HG02798 (cell line): ENCODE results near the gene GLI3.
"Not testable (repeated sequence)": the region's sequence is repeated elsewhere in the genome, so short reads cannot be mapped to it uniquely, and the experiment has no call there.

Source experiments
- ATAC-seq: cut with Tn5 transposase; IDR thresholded peaks from one replicate; pipeline ENCODE4 v1.9.1; 2021; ENCODE audit warnings: mild to moderate bottlenecking; ENCODE audit not compliant: unreplicated experiment, poor library complexity

Gene GLI3

DNA sequence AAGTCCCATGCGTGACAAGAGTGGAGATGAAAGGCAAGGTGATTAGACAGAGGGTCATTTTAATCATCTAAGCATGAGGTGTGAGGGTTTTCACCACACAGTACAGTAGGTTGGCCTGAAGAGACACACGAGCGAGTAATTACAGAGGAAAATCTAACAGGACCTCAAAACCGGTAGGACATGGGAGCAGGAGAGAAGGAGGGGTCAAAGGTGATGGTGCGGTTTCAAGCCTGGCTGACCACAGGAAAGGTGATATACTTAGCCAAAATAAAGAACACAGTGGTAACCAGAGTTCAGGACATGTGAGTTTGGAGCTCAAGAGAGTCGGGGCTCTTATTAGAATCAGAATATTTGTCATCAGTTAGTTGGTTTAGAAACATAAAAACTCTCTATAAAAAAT is 20.0 kb downstream of the GLI3 start:
- ATAC-seq, result no peak

DNA sequence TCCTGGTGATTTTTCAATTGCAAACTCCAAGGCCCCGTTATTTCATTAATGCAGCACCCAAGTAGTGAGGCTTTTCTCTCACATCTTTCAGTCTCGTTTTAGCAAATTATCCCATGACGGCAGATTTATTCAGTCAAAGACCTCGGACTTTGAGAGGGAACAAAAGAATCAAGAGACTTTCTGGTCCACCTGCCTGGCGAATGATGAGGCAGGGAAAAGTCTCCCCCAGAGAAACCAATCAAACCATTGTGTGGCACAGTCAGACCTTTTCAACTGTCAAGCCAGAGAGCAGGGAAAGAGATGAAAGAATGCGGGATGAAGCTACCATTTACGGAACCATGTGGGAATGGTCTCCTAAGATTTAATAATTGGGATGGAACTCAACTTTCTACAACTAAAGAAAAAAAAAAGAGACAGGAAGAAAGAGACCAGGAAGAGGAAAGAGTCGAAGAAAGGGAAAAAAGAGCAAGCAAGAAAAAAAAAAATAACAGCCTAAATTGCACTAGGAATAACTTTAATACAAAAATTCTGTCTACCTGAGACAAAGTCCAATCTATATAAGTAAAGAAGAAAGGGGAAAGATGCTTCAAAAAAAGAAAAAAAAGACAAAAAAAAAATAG is 22.8 kb downstream of the GLI3 start:
- no peak for ATAC-seq

DNA sequence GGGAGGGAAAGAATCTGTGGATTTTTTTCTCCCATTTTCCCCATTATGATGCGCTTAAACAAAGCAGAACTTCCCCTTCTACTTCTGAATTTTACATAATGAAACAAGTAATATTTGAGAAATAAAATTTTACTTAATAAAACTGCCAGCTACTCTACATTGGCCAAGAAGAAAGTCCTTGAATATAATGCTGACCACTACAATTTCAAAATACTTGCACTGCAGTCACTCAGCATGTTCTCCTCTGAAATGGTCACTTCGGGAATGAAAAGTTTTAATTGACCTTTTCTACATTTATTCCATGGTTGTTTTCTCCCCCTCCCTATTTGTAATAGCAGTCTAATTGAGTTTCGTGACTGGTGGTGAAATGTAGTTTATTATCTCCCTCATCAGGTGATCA is 23.9 kb downstream of the GLI3 start:
- no peak for ATAC-seq

DNA sequence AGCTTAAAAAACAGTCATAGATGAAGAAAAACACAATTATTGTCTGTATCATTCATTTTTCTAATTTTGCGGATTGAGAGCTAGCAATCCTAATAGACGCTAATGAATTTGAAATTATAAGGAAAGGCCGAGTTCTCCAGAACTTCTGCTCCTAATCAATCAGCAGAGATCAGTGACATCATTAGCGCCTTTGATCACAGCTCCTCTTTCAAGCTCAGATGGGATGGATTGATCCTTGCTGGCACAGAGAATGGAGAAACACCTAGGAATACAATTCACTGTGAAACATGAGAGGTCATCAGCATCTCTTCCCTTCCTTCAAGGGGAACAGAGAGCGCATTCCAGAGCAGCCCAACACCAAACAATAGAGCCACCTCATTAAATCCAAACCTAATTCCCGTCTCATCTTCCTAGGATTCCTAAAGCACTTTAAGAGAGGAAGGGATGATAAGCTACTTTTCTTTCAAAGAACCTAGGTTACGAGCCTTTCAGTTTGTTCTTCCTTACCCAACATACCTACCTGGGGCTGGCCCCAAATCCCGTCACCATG is 24.4 kb downstream of the GLI3 start:
- no peak for ATAC-seq

DNA sequence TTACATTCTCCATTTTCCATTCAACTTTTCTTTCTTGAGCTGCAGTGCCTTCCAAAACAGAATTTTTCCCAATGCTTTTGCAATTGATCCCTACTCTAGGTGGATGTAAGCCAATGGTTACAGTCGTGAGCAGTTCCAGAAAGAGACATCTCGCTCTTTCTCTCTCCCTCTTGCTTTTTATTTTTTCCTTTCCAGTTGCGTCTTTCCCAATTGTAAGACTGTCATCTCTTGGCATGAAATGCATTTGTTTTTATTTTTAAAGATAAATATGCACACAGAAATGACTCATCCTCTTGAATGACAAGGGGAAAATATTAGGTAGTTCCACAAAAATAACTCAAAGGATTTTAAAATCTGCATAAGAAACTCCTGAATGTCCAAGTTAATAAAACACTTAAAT is 25.1 kb downstream of the GLI3 start:
- no peak for ATAC-seq

DNA sequence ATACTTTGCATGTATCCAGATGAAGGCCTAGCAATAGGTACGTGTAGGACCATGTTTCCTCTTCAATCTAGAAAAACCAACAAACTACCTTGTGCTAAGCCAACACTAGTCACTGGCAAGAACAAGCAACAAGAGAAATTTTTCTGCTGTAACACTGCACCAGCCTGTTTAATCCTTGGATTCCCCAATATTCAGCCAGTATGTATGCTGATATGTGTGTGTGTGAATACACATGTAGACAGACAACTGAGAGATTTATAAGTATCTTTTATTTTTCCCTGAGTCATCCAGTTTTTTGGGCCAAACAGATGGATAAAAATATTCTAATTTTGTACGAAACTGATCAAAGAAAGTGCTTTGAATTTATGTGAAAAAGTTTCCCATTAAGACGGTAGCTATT is 26.2 kb downstream of the GLI3 start:
- ATAC-seq, result no peak

DNA sequence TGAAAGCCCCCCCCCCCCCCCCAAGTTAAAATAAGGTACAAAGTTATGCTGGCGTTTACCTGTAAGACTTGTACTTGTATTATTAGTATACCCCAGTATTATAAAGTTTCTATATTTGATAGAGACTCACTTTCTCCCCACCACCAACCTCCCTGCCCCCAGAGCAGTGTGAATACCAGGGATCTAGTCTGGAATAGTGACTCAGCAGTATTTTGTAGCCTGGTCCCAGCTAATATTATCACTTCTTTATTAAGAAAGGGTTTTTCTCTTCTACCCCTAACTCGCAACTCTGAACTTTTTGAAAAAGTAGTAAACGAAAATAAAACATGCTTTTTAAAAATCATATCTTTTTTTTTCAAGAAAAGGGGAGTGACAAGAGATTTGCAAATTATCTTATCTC is 26.7 kb downstream of the GLI3 start:
- ATAC-seq, result no peak

DNA sequence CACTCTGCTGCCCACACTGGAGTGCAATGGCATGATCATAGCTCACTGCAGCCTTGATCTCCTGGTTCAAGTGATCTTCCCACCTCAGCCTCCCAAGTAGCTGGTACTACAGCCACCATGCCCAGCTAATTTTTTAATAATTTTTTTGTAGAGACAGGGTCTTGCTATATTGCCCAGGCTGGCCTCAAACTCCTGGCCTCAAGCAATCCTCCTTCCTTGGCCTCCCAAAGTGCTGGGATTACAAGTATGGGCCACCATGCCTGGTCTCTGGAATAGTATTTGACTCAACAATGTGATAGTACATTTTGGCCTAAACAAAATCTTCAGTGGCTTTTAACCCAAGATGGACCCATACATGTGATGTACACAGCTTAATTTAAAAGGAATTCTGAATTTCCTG is 27.9 kb downstream of the GLI3 start:
- ATAC-seq, result not testable (repeated sequence)

DNA sequence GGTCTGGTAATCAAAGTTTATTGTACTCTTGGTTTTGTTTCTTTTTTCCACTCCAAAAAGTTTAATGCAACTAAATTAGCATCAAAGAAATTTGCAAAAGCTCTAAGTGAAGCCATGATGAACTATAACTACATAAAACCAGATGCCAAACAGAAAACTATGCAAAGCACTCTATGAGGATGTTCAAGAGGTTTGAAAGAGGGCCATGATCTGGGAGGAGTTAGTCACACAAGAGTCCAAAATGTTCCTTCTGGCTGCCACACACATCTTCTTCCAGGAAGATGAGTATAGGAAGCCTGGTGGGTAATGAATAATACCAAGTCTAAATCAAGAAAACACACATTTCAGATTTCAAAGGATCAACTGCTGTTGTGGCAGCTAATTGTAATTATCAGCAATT is 28.4 kb downstream of the GLI3 start:
- no peak for ATAC-seq

DNA sequence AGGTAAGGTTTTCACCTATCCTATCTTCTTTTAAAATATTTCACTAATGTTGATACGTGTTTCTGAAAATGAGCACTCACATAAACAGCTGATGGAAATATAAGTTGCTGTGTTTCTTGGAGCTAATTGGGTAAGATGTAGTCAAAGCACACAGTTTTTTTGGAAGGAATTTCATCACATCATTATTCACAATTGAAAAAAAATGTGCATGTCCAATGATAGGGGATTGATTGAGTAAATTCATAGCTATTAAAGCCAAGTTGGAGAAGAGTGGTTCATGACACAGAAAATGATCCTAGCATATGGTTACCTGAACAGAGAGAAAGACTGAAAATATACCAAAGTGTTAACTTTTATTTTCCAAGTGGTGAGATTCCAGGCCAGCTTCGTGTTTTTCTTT is 29.6 kb downstream of the GLI3 start:
- ATAC-seq, result no peak

DNA sequence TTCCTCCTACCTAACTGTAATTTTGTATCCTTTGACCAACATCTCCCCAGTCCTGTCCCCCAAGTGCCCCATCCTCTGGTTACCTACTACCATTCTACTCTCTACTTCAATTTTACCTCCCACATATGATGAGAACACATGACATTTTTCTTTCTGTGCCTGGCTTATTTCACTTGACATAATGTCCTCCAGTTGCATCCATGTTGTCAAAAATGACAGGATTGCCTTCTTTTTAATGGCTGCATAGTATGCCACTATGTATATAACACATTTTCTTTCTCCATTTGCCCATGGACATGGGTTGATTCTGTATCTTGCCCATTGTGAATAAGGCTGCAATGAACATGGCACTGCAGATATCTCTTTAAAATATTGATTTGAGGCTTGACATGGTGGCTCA is 33.7 kb downstream of the GLI3 start:
- no peak for ATAC-seq

DNA sequence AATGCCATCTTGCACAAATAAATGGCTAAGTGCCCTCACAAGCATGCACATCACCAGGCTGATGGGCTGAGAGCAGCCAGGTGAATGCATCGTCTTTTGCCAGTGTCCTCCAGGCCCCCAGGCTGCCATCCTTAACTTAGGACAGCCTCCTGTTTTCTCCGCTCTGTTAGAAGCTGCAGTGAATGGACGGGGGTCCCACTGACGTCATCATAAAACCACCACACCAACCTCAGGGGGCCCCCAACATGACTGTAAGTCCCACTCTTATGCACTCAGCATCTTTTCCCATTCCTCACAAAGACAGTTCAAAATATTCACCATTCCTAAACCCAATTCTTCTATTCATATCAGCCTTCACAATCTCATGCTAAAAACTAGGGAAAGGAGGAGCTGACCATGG is 34.4 kb downstream of the GLI3 start:
- ATAC-seq, result no peak

DNA sequence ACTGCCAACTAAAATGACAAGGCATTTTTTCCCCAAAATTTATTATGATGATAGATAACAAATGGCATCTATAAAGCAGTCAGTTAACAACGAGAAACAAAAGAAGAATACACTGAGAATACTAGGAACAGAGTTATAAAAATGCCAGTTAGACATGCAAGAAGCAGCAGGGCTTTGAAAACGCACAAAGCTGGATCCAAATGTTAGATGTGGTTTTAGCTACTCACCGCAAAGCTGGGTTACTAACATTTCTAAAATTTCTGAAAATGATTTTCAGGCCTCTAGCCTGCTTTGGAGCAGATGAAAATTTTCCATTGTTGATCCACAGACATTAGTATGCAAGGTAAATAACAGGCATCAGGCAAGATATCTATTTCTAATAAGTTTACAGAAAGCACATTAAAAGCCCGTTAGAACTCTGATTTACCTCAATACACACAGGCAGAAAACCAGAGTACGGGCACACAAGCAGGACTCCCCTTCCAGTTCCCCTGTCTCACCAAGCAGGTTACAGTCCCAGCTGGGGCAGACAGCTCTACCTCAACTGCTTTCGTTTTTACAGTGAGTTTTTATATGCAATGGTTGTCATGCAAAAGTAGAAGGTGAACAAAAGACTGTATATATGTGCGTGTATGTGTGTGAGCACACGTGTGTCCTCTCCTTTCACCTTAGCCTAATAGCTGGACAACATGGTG is 37.9 kb downstream of the GLI3 start:
- no peak for ATAC-seq

DNA sequence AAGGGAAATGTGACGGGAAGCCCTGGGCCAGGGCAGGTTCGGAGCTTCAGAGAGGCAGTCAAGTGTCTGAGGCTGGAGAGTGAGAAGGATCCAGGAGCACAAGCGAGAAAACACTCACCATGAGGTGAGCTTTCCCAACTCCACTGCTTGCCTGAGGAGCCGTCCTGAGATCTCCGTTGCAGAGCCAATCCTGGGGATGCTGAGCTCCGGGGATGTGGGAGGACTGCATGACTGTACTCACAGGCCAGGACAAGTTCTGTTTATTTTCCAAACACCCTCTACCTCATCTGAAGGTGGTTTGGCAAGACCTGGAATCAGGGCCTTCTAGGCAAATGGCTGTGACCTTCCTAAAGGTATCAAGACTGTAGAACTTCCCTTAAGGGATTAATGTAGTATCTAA is 38.7 kb downstream of the GLI3 start:
- no peak for ATAC-seq

DNA sequence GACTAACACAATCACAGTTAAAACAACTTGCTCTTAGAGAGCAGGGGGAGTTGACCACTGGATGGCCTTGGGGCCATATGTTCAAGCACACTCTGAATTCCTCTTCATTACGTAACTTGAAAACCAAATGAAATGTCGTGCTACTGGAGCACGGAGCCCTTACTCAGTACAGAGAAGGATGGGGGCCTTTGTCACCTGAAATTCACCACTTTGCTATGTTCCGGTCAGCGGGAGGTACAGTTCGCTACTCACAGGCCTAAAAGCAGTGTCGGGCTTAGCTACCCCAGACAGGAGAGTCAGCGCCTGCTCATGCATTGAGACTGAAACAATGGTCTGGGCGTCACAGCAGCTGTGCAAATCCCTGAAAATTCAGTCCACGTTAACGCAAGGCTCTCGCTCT is 39.6 kb downstream of the GLI3 start:
- ATAC-seq, result no peak

DNA sequence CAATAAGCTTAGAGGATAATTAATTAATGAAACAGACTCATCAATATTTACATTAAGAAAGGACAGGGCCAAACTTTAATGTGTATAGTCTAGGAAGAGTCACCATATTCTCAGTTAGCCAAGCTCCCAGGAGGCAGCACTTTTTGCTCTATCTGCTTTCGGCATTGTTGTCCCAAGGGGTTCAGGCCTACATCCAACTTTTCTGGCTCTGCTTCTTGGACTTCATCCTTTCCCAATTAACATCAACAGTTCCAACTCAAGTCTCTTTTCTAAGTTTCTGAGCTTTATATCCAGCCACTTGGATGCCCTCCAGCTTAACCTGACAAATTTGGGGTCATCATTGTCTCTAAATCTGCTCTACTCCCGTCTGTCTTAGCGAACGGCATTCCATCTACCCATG is 42.8 kb downstream of the GLI3 start:
- ATAC-seq, result no peak

DNA sequence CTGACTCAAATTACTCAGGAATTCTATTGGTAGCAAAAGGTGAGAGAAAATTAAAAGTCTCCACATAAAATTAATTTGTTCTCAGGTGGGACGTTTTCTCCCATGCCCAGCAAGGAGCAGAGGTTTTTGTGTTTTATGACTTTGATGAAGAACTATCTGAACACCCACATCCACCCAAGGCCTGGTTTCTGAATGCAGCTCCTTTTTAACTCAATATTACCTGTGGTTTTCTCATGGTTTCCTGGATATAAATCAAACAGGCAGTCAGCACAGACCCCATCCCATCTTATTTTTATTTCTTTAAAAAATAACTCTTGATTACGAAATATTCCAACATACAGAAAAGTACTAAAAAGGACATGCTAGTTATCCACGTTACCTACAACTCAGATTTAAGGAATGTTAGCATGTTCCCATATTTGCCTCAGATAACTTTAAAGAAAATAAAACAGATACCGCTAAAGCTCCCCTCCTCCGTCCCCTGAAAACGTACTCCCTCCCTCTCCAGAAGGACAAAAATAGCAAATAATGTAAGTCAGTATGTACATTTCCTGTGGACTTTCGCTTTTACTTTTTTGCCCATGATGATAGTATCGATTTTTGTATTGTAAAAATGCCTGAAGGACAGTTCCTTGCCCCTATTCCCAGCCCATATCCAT is 43.4 kb downstream of the GLI3 start:
- ATAC-seq, result no peak

DNA sequence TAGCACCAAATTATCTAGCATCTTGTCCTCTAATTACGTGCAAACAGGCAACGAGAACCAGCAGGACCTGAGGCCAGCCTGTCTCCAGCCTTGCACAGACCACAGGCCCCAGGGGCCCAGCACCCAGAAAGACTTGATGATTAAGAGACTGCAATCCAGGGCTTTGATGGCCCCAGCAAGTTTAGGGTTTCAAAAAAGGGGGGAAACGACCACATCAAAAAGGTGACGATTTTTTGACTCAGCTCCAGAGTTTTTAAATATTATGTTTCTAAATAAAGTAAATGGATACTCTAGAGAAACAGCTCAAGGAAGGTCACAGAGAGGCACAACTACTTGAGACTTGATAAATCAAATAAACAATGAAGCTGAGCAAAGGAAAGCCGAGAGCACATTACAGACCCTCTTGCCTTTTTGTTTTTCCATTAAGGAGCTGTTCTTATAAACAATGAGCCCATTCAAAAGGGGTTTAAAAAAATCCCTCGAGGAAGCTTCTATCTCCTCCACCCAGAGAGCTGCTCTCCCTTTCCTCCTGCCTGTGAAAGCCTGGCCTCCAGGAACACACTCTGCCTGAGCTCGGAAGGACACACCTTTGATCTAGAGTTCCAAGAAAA is 44.1 kb downstream of the GLI3 start:
- no peak for ATAC-seq

DNA sequence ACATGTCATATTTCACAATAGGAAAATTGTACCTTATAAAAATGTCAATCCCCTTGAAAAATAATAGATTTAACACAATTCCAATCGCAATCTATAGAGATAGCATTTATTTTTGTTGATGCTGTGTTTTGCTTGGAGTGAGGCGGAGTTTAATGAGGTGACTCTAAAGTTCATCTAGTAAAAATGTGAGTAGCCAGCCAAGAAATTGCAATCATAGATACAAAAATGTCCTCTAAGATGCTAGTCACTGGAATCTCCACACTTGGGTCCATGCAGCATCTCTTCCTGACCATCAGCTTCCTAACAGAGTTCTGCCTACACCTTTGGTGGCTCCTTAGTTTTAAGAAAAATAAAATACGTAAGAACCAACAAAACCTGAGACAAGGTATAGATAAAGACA is 44.9 kb downstream of the GLI3 start:
- no peak for ATAC-seq

DNA sequence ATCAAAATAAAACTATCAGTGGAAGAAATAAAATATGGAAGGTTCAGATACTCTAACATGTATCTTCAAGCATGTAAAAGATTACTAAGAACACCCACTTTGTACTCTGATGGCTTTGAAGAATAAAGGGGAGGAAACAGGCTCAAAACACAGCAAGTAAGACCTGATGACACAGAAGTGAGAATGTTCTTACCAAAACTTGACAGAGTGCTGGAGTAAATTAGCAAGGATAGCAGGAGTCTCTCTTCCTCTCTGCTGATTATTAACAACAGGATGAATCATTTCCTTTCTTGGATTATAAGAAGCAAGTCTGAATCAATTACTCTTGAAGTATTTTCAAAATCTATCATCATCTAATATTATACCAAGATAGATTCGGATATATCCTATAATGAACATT is 47.5 kb downstream of the GLI3 start:
- no peak for ATAC-seq

DNA sequence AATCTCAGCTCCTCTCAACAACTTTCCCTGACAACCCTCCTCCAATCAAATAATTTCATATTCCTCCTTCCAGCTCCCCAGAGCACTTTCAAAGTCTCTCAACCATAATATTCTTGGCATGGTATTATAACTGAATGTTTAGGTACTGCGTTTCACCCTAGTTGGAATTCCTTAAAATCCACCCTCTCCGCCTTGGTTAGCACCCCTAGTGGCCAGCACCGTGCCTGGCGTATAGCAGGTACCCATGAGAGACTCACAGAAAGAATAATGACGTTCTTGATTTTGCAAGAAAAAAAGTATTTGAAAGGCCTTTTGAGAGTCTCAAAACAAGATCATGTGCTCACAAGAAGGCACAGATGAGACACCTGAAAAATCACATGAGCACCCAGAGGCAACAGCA is 50.9 kb downstream of the GLI3 start:
- ATAC-seq, result no peak
